Metanephros (tissue), 1 donor: Measurements from ENCODE around the gene SFRP5. TPM values are rescaled to one million over a fixed set of nuclear protein-coding genes. Genes with fewer than 3 reads are reported as not detected.

ENCODE experiments used
- total RNA-seq: library from RNA; depleted of rRNA; stranded (reverse); fragments of >200 nt; gene quantifications from one replicate; pipeline ENCODE4 v1.2.3, GENCODE V29; 2014

SFRP5 gene
- 0.58 TPM for total RNA-seq

GRCh38 chr10:97771913-97772823 lies at the start of gene SFRP5:
Gene SFRP5, minus strand, starts transcription at chr10:97771999. Its CDS starts 166 bp downstream, at chr10:97771833.

DNA sequence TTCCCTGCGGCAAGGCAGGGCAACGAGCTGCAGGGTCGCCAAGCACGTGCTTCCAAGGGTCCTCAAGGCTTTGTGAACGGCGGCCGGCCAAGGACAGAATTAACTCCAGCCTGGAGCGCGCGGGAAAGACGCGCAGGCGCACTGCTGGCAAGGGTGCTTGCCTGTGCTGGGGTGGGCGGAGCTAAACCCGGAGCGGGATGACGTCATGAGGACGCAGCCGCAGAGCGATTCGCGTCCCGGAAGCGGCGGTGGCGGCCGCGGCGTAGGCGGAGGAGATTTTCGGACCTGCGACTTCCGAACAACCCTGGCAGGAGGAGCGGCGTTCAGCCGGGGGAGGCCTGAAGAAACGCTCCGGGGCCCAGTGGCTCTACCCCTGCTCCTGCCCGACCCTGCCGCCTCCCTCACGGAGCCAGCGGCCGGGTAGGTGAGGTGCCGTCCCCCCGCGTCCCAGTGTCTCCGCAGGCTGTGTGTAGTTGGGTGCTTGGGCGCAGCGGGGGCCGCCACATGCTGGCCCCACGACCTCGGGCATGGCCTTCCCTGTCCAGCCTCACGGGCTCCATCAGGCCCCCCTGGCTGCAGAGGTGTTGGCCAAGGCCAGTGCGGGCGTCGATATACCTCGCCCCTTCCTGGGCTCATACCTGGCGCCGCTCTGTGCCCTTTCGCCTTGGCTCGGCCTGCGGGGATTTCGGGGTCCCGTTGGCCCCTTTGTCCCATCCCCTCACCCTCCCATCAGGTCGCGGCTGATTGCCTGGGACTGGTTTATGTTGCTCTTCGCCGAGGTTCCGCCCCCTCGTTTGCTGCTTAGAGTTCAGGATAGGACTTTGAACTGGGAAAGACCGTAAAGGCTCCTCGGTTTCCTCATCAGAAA lies 34.7 kb downstream of the SFRP5 start, which contains the start of gene ZFYVE27:
ZFYVE27 (plus strand) TSS at position 227 of the 868 bp plus-strand sequence. CDS start 1,350 bp downstream, outside the sequence.

Other genes starting within 250 kb of the SFRP5 start
- 1.6 TPM for gene ANKRD2, start 199.2 kb downstream of the SFRP5 start, total RNA-seq
- gene HOGA1, start 187.6 kb downstream of the SFRP5 start, total RNA-seq = 26.2 TPM
- gene C10orf62, start 182.3 kb downstream of the SFRP5 start, total RNA-seq = 2.3 TPM
- 8.6 TPM for gene MORN4, start 138.5 kb downstream of the SFRP5 start, total RNA-seq
- 16.2 TPM for gene PI4K2A, start 131.3 kb downstream of the SFRP5 start, total RNA-seq
- gene AVPI1, start 84.8 kb downstream of the SFRP5 start, total RNA-seq = 9.9 TPM
- gene MARVELD1, start 58.3 kb downstream of the SFRP5 start, total RNA-seq = 22.9 TPM
- gene ZFYVE27, start 34.9 kb downstream of the SFRP5 start, total RNA-seq = 25.2 TPM
- gene GOLGA7B, start 77.8 kb upstream of the SFRP5 start, total RNA-seq = 0.35 TPM